IgD-negative memory B cell (primary cell): Measurements from ENCODE around the gene IGSF11. TPM values are rescaled to one million over a fixed set of nuclear protein-coding genes. Genes with fewer than 3 reads are reported as not detected.
"Not testable (repeated sequence)": the region's sequence is repeated elsewhere in the genome, so short reads cannot be mapped to it uniquely, and the experiment has no call there.

Experiments used
- H3K27ac Mint-ChIP-seq, 3 donors: one replicate each; pipeline ENCODE4 v1.8.0; 2020 to 2022; ENCODE audit warnings: mild to moderate bottlenecking in 3 of 3, mixed read lengths in 3 of 3, moderate library complexity in 1 of 3
- H3K27me3 Mint-ChIP-seq: one replicate; pipeline ENCODE4 v1.8.0; 2021; ENCODE audit warnings: mixed read lengths
- H3K36me3 Mint-ChIP-seq: one replicate; pipeline ENCODE4 v1.8.0; 2020; ENCODE audit warnings: mild to moderate bottlenecking, mixed read lengths
- H3K4me1 Mint-ChIP-seq, 3 donors: one replicate each; pipeline ENCODE4 v1.8.0; 2020 to 2022; ENCODE audit warnings: mixed read lengths in 3 of 3, mild to moderate bottlenecking in 1 of 3
- H3K4me3 Mint-ChIP-seq, 4 donors: one replicate each; pipeline ENCODE4 v1.8.0; 2020 to 2022; ENCODE audit warnings: mild to moderate bottlenecking in 4 of 4, mixed read lengths in 4 of 4, moderate library complexity in 3 of 4
- H3K9me3 Mint-ChIP-seq, 3 donors: one replicate each; pipeline ENCODE4 v1.8.0; 2020 to 2021; ENCODE audit warnings: mixed read lengths in 3 of 3, mild to moderate bottlenecking in 1 of 3
- polyA plus RNA-seq: library from polyadenylated mRNA; unstranded; fragments of 300-500 nt; fragmentation: Illumina TruSeq; gene quantifications from one replicate; pipeline ENCODE4 v1.2.3, GENCODE V29; 2021

The IGSF11 gene
- not detected for polyA plus RNA-seq

- Mint-ChIP-seq H3K36me3 (no peaks in the 10 kb centered on the region), H3K27me3 (peaks cover 31% of the 10 kb centered on the region), H3K27ac (no peak within 1 kb of the TSS), H3K9me3 (no peaks in the 10 kb centered on the region), H3K4me3 (peak within 1 kb of the TSS; percentile 83 to 92 (median 90)), H3K4me1 (peaks cover 2 to 8% (median 5%) of the 10 kb centered on the region in 3 donors)
Measured at GRCh38 chr3:119034256-119035013, at the start of gene IGSF11. Gene IGSF11, minus strand, starts transcription at chr3:119034846. Its CDS starts 264 bp downstream, at chr3:119034582.

GRCh38 chr3:119080364-119080763 is 45.7 kb upstream of the IGSF11 start:
- peaks cover 9% of the 10 kb centered on the region for H3K27me3 Mint-ChIP-seq
- no peak overlapping the region for H3K27ac Mint-ChIP-seq
- no peak overlapping the region for H3K4me3 Mint-ChIP-seq
- H3K4me1 Mint-ChIP-seq = peaks cover 0 to 3% (median 0%) of the 10 kb centered on the region in 3 donors
- peaks cover 2 to 11% (median 5%) of the 10 kb centered on the region in 3 donors for H3K9me3 Mint-ChIP-seq
- peaks cover 2% of the 10 kb centered on the region for H3K36me3 Mint-ChIP-seq

- H3K4me3 Mint-ChIP-seq = no peak overlapping the region
Measured at GRCh38 chr3:119073258-119074001, 38.8 kb upstream of the IGSF11 start.

GRCh38 chr3:119072451-119072850 is 37.8 kb upstream of the IGSF11 start:
- H3K9me3 Mint-ChIP-seq, H3K27ac Mint-ChIP-seq, H3K4me3 Mint-ChIP-seq, H3K36me3 Mint-ChIP-seq, H3K4me1 Mint-ChIP-seq, H3K27me3 Mint-ChIP-seq: not testable (repeated sequence)

More at GRCh38 chr3:119073258-119074001, 38.8 kb upstream of the IGSF11 start:
- Mint-ChIP-seq H3K27ac (no peak overlapping the region), H3K27me3 (peaks cover 8% of the 10 kb centered on the region), H3K9me3 (peaks cover 4 to 10% (median 7%) of the 10 kb centered on the region in 3 donors), H3K36me3 (no peaks in the 10 kb centered on the region), H3K4me1 (peaks cover 0 to under 1% (median 0%) of the 10 kb centered on the region in 3 donors)

GRCh38 chr3:119069725-119070124 is 35.1 kb upstream of the IGSF11 start:
- no peak overlapping the region for H3K27ac Mint-ChIP-seq

GRCh38 chr3:119063471-119063870 is 28.8 kb upstream of the IGSF11 start:
- no peaks in the 10 kb centered on the region for H3K27me3 Mint-ChIP-seq
- no peak overlapping the region for H3K27ac Mint-ChIP-seq
- no peaks in the 10 kb centered on the region for H3K36me3 Mint-ChIP-seq
- peaks cover 0 to 3% (median 0%) of the 10 kb centered on the region in 3 donors for H3K9me3 Mint-ChIP-seq
- no peak overlapping the region for H3K4me3 Mint-ChIP-seq
- no peaks in the 10 kb centered on the region for H3K4me1 Mint-ChIP-seq

More at GRCh38 chr3:119069725-119070124, 35.1 kb upstream of the IGSF11 start:
- Mint-ChIP-seq H3K36me3 (no peaks in the 10 kb centered on the region), H3K4me1 (no peaks in the 10 kb centered on the region), H3K27me3 (peaks cover 4% of the 10 kb centered on the region), H3K4me3 (no peak overlapping the region), H3K9me3 (peaks cover 0 to 3% (median 0%) of the 10 kb centered on the region in 3 donors)

GRCh38 chr3:119062892-119063291 is 28.2 kb upstream of the IGSF11 start:
- Mint-ChIP-seq H3K27me3 (peaks cover under 1% of the 10 kb centered on the region), H3K36me3 (no peaks in the 10 kb centered on the region), H3K4me3 (no peak overlapping the region), H3K4me1 (no peaks in the 10 kb centered on the region), H3K9me3 (peaks cover 0 to 3% (median 0%) of the 10 kb centered on the region in 3 donors), H3K27ac (no peak overlapping the region)

- no peak overlapping the region for H3K27ac Mint-ChIP-seq
- no peaks in the 10 kb centered on the region for H3K36me3 Mint-ChIP-seq
- H3K4me1 Mint-ChIP-seq = no peaks in the 10 kb centered on the region
- peaks cover 0 to 4% (median 2%) of the 10 kb centered on the region in 3 donors for H3K9me3 Mint-ChIP-seq
- H3K27me3 Mint-ChIP-seq = peaks cover 9% of the 10 kb centered on the region
- H3K4me3 Mint-ChIP-seq = no peak overlapping the region
Measured at GRCh38 chr3:119044593-119044992, 9.9 kb upstream of the IGSF11 start.

GRCh38 chr3:119042162-119042561 is 7.5 kb upstream of the IGSF11 start:
- no peak overlapping the region for H3K27ac Mint-ChIP-seq
- no peak overlapping the region for H3K4me3 Mint-ChIP-seq
- H3K27me3 Mint-ChIP-seq = peaks cover 17% of the 10 kb centered on the region
- peaks cover 0 to 2% (median 2%) of the 10 kb centered on the region in 3 donors for H3K9me3 Mint-ChIP-seq
- no peaks in the 10 kb centered on the region for H3K36me3 Mint-ChIP-seq
- H3K4me1 Mint-ChIP-seq = no peaks in the 10 kb centered on the region

- Mint-ChIP-seq H3K4me1 (peaks cover 2 to 8% (median 5%) of the 10 kb centered on the region in 3 donors), H3K27me3 (peaks cover 36% of the 10 kb centered on the region), H3K36me3 (no peaks in the 10 kb centered on the region)
Measured at GRCh38 chr3:119035014-119035346, 334 bp upstream of the IGSF11 start.

GRCh38 chr3:119033393-119034255 is 1.0 kb downstream of the IGSF11 start:
- Mint-ChIP-seq H3K4me3 (peak overlapping the region; percentile 83 to 92 (median 90)), H3K27ac (no peak overlapping the region), H3K4me1 (peaks cover 2 to 8% (median 5%) of the 10 kb centered on the region in 3 donors), H3K36me3 (no peaks in the 10 kb centered on the region), H3K9me3 (no peaks in the 10 kb centered on the region), H3K27me3 (peaks cover 29% of the 10 kb centered on the region)

More at GRCh38 chr3:119035014-119035346, 334 bp upstream of the IGSF11 start:
- H3K27ac Mint-ChIP-seq = no peak overlapping the region
- peak overlapping the region; percentile 74 to 91 (median 88) for H3K4me3 Mint-ChIP-seq
- H3K9me3 Mint-ChIP-seq = no peaks in the 10 kb centered on the region

GRCh38 chr3:119025171-119025795 is 9.4 kb downstream of the IGSF11 start:
- H3K4me3 Mint-ChIP-seq = no peak overlapping the region
- H3K27me3 Mint-ChIP-seq = peaks cover 4% of the 10 kb centered on the region
- no peaks in the 10 kb centered on the region for H3K36me3 Mint-ChIP-seq
- no peaks in the 10 kb centered on the region for H3K4me1 Mint-ChIP-seq
- H3K9me3 Mint-ChIP-seq = no peaks in the 10 kb centered on the region
- H3K27ac Mint-ChIP-seq = no peak overlapping the region

- no peaks in the 10 kb centered on the region for H3K4me1 Mint-ChIP-seq
- H3K27ac Mint-ChIP-seq = no peak overlapping the region
- no peak overlapping the region for H3K4me3 Mint-ChIP-seq
- no peaks in the 10 kb centered on the region for H3K9me3 Mint-ChIP-seq
- no peaks in the 10 kb centered on the region for H3K36me3 Mint-ChIP-seq
- peaks cover 5% of the 10 kb centered on the region for H3K27me3 Mint-ChIP-seq
Measured at GRCh38 chr3:119019767-119020518, 14.7 kb downstream of the IGSF11 start.
